OCI-LY7 (cell line): Measurements from ENCODE around the gene WSB2. TPM values are rescaled to one million over a fixed set of nuclear protein-coding genes. Genes with fewer than 3 reads are reported as not detected.

ENCODE experiments used
- BruUV-seq: library from RNA; stranded (reverse); fragments of 400-500 nt; replicated peaks from 2 replicates; lab custom pipeline; 2021; lab: Mats Ljungman, UMichigan
- CTCF ChIA-PET: fragments of 300-600 bp; sonication (Branson Sonifier 250); formaldehyde crosslinking; loops from one replicate; lab custom pipeline; 2022; ENCODE audit warnings: antibody characterized with exemption; ENCODE audit not compliant: unreplicated experiment; lab: Charles Lee
- POLR2A ChIA-PET: fragments of 300-600 bp; sonication (Branson Sonifier 250); formaldehyde crosslinking; loops from one replicate; lab custom pipeline; 2022; ENCODE audit warnings: antibody characterized with exemption; lab: Charles Lee
- DNase-seq: peaks from one replicate; pipeline ENCODE4 v3.0.0-alpha.2; 2015; ENCODE audit warnings: low spot score
- H2AFZ ChIP-seq: fragments of 200-600 bp; sonication (generic), shearing (Covaris generic); 2 replicates; pipeline ENCODE4 v1.6.1; 2014; ENCODE audit warnings: mild to moderate bottlenecking, antibody characterized with exemption, low read length, moderate library complexity
- H3K27ac ChIP-seq: fragments of 200-600 bp; sonication (generic); 2 replicates; pipeline ENCODE4 v1.5.1; 2014; ENCODE audit warnings: mixed run types, low read depth, mild to moderate bottlenecking, moderate library complexity, low read length, inconsistent platforms; ENCODE audit not compliant: poor library complexity, severe bottlenecking
- H3K36me3 ChIP-seq: fragments of 200-600 bp; sonication (generic); 2 replicates; pipeline ENCODE4 v1.6.1; 2014; ENCODE audit warnings: mild to moderate bottlenecking, antibody characterized with exemption, low read length, moderate library complexity, mixed read lengths; ENCODE audit not compliant: insufficient read depth
- H3K4me1 ChIP-seq: fragments of 200-600 bp; sonication (generic); 2 replicates; pipeline ENCODE4 v1.5.1; 2014; ENCODE audit warnings: mild to moderate bottlenecking, low read length; ENCODE audit not compliant: insufficient read depth, poor library complexity, severe bottlenecking
- H3K4me2 ChIP-seq: fragments of 200-600 bp; sonication (generic); 2 replicates; pipeline ENCODE4 v1.6.1; 2014; ENCODE audit warnings: mild to moderate bottlenecking, low read length
- H3K4me3 ChIP-seq: fragments of 200-600 bp; sonication (generic); 2 replicates; pipeline ENCODE4 v1.5.1; 2014; ENCODE audit warnings: mild to moderate bottlenecking, low read depth, low read length; ENCODE audit not compliant: poor library complexity, severe bottlenecking
- H3K79me2 ChIP-seq: fragments of 200-600 bp; sonication (generic); 2 replicates; pipeline ENCODE4 v1.6.1; 2016; ENCODE audit warnings: low read depth, mild to moderate bottlenecking, low read length, moderate library complexity, mixed read lengths; ENCODE audit not compliant: insufficient read depth
- H3K9me2 ChIP-seq: fragments of 200-600 bp; sonication (generic); 2 replicates; pipeline ENCODE4 v1.6.1; 2016; ENCODE audit warnings: mild to moderate bottlenecking, low read length, mixed read lengths; ENCODE audit not compliant: insufficient read depth
- H3K9me3 ChIP-seq: fragments of 200-600 bp; sonication (generic); 2 replicates; pipeline ENCODE4 v1.6.1; 2014; ENCODE audit warnings: mild to moderate bottlenecking, mixed run types, low read length, mixed read lengths
- H4K20me1 ChIP-seq: fragments of 200-600 bp; sonication (generic); 2 replicates; pipeline ENCODE4 v1.6.1; 2014; ENCODE audit warnings: mild to moderate bottlenecking, antibody characterized with exemption, low read length, moderate library complexity, mixed read lengths; ENCODE audit not compliant: insufficient read depth
- CTCF ChIP-seq: fragments of 200-600 bp; sonication (generic); conservative IDR thresholded peaks from 2 replicates; pipeline ENCODE4 v1.5.1; 2014; ENCODE audit warnings: mild to moderate bottlenecking, antibody characterized with exemption, low read length, moderate library complexity, mixed read lengths
- EZH2phosphoT487 ChIP-seq: fragments of 200-600 bp; sonication (generic); IDR thresholded peaks from 2 replicates; pipeline ENCODE4 v1.6.1; 2018; ENCODE audit warnings: low read depth, borderline replicate concordance, mild to moderate bottlenecking, mixed run types, antibody characterized with exemption, low read length, moderate library complexity, mixed read lengths
- intact Hi-C: fragments of 100-400 bp; cut with micrococcal nuclease; formaldehyde crosslinking; loops from one replicate; pipeline ENCODE4 v1.10.0; 2022; ENCODE audit not compliant: unreplicated experiment
- total RNA-seq, 2 experiments: library from RNA; depleted of rRNA in 1 of 2; stranded (reverse); fragments of >200 nt in 1 of 2; shearing (Covaris generic) in 1 of 2; gene quantifications; 2 replicates each; pipeline ENCODE4 v1.2.3, GENCODE V29; 2014 to 2022

The WSB2 gene
- total RNA-seq, 2 experiments from 2014 or later, result 31.9 to 34.4 TPM

DNA sequence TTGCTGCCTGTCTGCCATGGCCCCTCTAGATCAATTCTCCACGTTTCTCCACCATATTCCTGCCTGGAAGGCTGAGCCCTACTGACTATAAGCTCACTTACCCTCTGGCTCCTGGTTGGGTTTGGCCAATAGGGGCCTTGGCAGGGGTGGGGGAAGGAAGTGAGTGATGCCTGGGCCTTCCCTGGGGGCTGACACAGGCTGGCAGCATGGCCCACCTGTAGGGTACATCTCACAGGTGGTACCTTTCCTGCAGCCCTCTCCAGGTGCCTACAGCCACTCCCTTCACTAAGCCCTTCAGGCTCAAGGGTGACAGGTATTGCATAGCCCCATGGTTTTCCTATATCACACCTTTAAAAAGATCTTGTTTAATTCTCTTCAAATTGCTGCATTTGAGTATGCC is 40.9 kb downstream of the WSB2 start:
- H3K79me2 ChIP-seq, result peaks cover 22% of the 10 kb centered on the region
- H3K4me1 ChIP-seq, result peaks cover 17% of the 10 kb centered on the region
- TF ChIP-seq EZH2phosphoT487 (no peak), CTCF (no peak)
- POLR2A ChIA-PET, result interaction anchor here (1.5 kb wide), 1 partner anchor 13 kb away, joined by 4 read pairs; no protein-coding TSS in a partner anchor
- no peak overlapping the region for H3K4me2 ChIP-seq
- peaks cover 69% of the 10 kb centered on the region for H3K36me3 ChIP-seq
- H3K9me3 ChIP-seq, result no peaks in the 10 kb centered on the region
- no peak overlapping the region for H3K4me3 ChIP-seq
- no TSS peak for BruUV-seq
- no peaks in the 10 kb centered on the region for H3K9me2 ChIP-seq
- H3K27ac ChIP-seq, result no peak overlapping the region
- intact Hi-C loops, result no loop called here
- peaks cover 10% of the 10 kb centered on the region for H4K20me1 ChIP-seq
- no peak overlapping the region for H2AFZ ChIP-seq
- no peak for DNase-seq
- CTCF ChIA-PET, result interaction anchor here (0.6 kb wide), 1 partner anchor 41 kb away, joined by 3 read pairs; no protein-coding TSS in a partner anchor

- Histone ChIP-seq H2AFZ (no peak overlapping the region), H3K36me3 (peaks cover 52% of the 10 kb centered on the region), H3K27ac (no peak overlapping the region), H3K79me2 (peaks cover 22% of the 10 kb centered on the region), H3K4me2 (peak overlapping the region; percentile 81), H3K9me3 (no peaks in the 10 kb centered on the region), H3K4me1 (peaks cover 17% of the 10 kb centered on the region), H3K9me2 (no peaks in the 10 kb centered on the region), H4K20me1 (peaks cover 10% of the 10 kb centered on the region), H3K4me3 (peak overlapping the region; percentile 94)
- ChIA-PET CTCF (no interaction called here), POLR2A (interaction anchor here (0.7 to 0.8 kb wide), 2 partner anchors 22 to 187 kb away, joined by 3 read pairs; no protein-coding TSS in a partner anchor)
- intact Hi-C loops, result no loop called here
- TF ChIP-seq CTCF (no peak), EZH2phosphoT487 (no peak)
- BruUV-seq, result no TSS peak
- no peak for DNase-seq
Observed at GRCh38 chr12:118017926-118018325, 43.1 kb downstream of the WSB2 start.
